ENCODE results near the gene IGFL4.
A peak's percentile ranks its signal among the peaks of the same experiment; 100 is the strongest.

Gene IGFL4

DNA sequence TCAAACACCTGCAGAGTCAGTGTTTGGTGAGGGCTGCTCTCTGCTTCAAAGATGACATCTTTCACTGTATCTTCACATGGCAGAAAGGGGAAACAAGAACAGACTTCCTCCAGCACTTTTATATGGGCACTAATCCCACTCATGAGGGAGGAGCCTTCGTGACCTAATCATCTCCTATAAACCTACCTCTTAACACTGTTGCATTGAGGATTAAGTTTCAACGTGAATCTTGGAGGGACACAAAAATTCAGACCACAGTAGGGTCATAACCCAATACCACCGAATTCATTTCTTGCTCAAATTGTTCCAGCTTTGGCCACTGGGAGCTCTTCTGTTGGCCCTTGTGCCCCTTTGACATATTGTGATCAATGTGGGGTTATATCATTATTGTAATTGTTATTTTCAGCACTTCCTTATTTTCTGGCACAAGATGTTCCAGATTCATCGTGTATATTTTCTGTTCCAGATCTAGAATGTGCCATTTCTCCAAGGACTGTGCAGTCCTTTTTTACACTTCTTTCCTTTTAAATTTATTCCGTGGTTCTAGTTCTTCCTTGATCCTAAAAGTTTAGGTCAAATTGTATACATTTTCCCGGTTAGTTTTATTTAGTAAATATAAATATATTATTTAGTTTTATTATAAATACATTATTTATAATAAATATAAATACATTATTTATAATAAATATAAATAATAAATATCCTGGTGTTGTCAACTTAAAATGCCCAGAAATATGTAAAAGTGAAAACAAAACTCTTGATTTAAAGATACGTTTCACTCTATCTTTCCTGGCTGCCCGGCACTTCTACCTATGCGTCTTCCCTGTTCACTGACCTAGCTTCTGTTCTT, 35.5 kb upstream of the IGFL4 start:
- Mint-ChIP-seq H3K27ac (no peak overlapping the region), H3K9me3 (peaks cover 6% of the 10 kb centered on the region), H3K36me3 (no peaks in the 10 kb centered on the region), H3K27me3 (peaks cover 75% of the 10 kb centered on the region), H3K4me3 (no peak overlapping the region), H3K4me1 (peaks cover 2% of the 10 kb centered on the region)
- no peak for DNase-seq
- CTCF ChIA-PET = interaction anchor here (1.0 to 1.8 kb wide), 4 partner anchors 47 to 398 kb away, joined by 3 to 7 read pairs (median 4); no protein-coding TSS in a partner anchor

DNA sequence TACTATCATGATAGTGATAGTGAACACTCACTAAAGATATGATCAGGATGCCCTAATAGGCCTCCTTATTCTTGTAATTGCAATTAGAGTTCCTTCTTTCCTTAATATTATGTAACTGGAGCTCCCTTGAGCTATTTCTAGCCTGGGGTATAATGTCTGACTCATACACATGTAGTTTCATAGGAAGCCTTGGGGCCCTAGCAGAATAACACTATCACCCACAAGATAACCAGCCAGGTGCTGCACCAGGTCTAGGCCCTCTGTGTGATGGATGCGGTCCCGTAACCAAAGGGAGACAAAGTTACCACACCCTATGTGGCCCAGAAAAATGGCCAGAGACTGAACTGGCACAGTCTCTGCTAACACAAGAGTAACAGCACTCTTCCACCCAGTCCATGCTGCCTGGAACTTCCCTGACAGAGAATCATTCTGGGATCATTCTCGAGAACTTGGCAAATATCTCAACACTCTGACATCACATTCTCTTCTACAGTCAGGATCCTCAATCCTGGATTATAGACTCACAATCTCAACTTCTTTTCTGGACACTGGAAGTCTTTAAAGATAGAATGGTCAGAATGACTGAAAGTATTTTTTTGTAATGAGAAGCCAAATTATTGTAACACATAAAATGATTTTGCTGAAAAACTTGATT, 32.6 kb upstream of the IGFL4 start:
- CTCF ChIA-PET = interaction anchor here (0.5 kb wide), 1 partner anchor 443 kb away, joined by 3 read pairs; no protein-coding TSS in a partner anchor

DNA sequence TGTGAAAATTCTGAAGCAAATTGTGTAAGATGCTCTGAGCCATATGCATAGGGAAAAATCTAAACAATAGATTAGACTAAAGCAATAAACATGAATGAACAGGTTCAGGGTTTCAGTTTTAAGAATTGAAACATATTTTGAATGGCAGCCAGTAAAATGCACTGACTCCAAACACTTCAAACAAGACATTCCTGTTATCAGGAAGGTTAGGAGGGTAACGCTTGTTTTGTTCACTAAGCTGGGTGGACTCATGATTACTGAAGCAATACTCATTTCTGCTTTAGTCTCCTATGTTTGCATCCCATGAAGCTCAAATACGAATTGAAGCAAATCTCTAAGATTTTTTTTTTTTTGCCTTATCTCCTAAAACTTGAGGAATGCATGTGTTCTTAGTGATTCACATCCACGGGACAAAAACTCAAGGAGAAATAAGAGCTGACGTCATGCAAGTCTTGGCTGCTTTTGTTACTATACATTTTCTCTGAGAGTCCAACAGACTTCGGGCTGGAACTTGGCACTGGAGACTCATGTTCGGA, 29.1 kb upstream of the IGFL4 start:
- H3K9me3 Mint-ChIP-seq = no peaks in the 10 kb centered on the region
- no peak overlapping the region for H3K27ac Mint-ChIP-seq
- H3K4me3 Mint-ChIP-seq = no peak overlapping the region
- H3K36me3 Mint-ChIP-seq = no peaks in the 10 kb centered on the region
- no peaks in the 10 kb centered on the region for H3K4me1 Mint-ChIP-seq
- no peak for DNase-seq
- CTCF ChIA-PET = no interaction called here
- peaks cover 77% of the 10 kb centered on the region for H3K27me3 Mint-ChIP-seq

More for the DNA sequence above, 32.6 kb upstream of the IGFL4 start:
- DNase-seq = no peak
- no peak overlapping the region for H3K4me3 Mint-ChIP-seq
- H3K27ac Mint-ChIP-seq = no peak overlapping the region
- no peaks in the 10 kb centered on the region for H3K36me3 Mint-ChIP-seq
- peaks cover 2% of the 10 kb centered on the region for H3K4me1 Mint-ChIP-seq
- peaks cover 4% of the 10 kb centered on the region for H3K9me3 Mint-ChIP-seq
- H3K27me3 Mint-ChIP-seq = peaks cover 72% of the 10 kb centered on the region

DNA sequence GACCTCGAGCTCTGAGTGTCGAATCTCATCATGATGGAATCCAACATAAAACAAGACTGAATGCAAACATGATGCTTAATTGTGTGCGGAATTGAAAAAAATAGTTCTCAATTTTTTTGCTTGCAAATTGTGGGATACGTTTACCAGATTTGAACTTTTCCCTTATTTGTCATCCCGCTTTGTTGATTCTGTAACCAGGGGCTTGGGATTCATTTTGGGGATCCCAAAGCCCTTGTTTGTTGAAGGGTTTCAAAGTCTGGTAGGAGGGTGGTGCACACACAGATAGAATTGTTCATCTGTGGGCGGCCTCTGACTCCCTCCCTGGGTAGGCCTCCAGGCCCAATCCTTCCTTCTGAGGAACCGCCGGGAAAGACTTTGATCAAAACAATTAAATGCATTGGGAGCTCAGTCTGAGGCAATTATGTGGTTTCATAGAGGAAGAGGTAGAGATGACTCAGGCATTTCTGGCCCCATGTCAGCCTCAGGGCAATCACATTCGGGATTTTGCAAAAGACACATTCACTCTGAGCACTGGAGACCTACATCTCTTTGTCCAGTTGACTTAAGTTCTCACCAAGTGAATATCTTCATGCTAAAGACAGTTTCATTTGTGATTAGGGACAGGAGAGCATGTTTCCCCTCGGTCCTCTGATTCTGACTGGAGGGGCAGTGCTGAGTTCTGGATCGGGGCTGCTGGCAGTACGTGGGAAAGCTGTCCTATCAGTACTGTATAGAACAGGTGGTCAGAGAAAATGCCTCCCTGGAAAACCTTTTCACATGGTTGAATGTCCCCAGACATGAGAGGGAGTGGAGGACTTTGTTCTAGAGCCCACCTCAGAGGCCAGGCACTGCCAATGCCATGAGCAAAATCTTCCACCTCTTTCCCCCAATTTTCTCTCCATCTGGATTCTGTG, 27.8 kb upstream of the IGFL4 start:
- no peak overlapping the region for H3K27ac Mint-ChIP-seq
- no peak overlapping the region for H3K4me3 Mint-ChIP-seq
- H3K27me3 Mint-ChIP-seq = peaks cover 67% of the 10 kb centered on the region
- DNase-seq = no peak
- no peaks in the 10 kb centered on the region for H3K9me3 Mint-ChIP-seq
- no peaks in the 10 kb centered on the region for H3K4me1 Mint-ChIP-seq
- no peaks in the 10 kb centered on the region for H3K36me3 Mint-ChIP-seq
- CTCF ChIA-PET = no interaction called here

DNA sequence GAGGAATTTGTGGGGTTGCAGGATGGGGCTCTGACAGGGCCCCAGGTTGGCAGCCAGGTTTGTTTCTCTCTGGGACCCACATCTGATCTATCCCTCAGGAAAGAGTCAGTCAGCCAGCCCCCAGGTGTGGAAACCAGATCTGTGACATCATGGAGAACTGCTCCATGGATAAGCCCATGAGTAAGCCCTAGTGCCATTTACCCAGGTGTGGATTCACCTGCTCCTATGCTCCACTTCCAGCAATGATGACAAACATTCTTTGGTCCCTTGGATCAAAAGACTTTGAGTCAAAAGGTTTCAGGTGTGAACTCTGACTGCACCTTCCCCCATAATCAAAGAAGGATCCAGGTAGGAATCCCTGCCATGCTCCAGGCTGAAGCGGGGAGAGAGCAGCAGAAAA, 26.9 kb upstream of the IGFL4 start:
- no peak overlapping the region for H3K4me3 Mint-ChIP-seq
- no peak for DNase-seq
- CTCF ChIA-PET = interaction anchor here (0.6 kb wide), 1 partner anchor 1056 kb away, joined by 3 read pairs; no protein-coding TSS in a partner anchor
- H3K9me3 Mint-ChIP-seq = no peaks in the 10 kb centered on the region
- peaks cover 62% of the 10 kb centered on the region for H3K27me3 Mint-ChIP-seq
- H3K4me1 Mint-ChIP-seq = no peaks in the 10 kb centered on the region
- H3K36me3 Mint-ChIP-seq = no peaks in the 10 kb centered on the region
- H3K27ac Mint-ChIP-seq = no peak overlapping the region

DNA sequence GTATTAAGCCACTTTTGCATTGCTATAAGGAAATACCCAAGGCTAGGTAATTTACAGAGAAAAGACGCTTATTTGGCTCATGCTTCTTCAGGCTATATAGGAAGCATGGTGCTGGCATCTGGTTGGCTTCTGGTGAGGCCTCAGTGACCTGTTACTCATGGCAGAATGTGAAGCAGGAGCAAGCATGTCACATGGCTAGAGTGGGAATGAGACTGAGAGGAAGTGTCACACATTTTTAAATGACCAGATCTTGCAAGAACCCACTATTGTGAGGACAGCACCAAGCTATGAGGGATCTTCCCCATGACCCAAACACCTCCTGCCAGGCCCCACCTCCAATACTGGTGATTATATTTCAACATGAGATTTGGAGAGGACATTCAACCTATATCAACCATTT, 25.7 kb upstream of the IGFL4 start:
- H3K27ac Mint-ChIP-seq = no peak overlapping the region
- no peaks in the 10 kb centered on the region for H3K36me3 Mint-ChIP-seq
- CTCF ChIA-PET = no interaction called here
- H3K9me3 Mint-ChIP-seq = peaks cover under 1% of the 10 kb centered on the region
- DNase-seq = no peak
- H3K4me1 Mint-ChIP-seq = no peaks in the 10 kb centered on the region
- H3K4me3 Mint-ChIP-seq = no peak overlapping the region
- H3K27me3 Mint-ChIP-seq = peaks cover 55% of the 10 kb centered on the region

DNA sequence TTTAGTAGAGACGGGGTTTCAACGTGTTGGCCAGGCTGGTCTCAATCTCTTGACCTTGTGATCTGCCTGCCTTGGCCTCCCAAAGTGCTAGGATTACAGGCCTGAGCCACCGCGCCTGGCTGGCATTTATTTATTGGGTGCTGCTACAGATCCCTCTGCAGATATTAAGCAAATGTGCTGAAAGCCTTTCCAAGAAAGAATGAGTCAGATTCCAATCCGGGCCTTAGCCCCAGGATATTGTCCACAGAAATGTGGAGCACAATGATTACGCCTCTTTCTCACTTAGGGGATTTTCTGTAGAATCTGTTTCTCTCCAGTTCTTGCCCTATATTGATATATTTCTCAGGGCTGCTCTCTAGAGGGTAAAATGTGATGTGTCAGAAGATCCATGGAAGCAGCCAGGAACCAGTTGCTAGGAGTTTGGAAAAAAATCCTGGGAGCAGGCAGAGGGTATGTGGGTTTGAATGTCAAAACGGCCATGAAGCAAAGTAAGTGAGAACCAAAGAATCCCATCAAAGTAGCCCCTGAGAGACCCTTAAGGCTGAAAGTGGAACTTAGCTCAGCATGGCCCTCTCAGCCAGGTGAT, 24.8 kb upstream of the IGFL4 start:
- Mint-ChIP-seq H3K36me3 (no peaks in the 10 kb centered on the region), H3K9me3 (peaks cover 3% of the 10 kb centered on the region)
- CTCF ChIA-PET = interaction anchor here (0.6 to 1.1 kb wide), 2 partner anchors 13 to 727 kb away, joined by 3 read pairs; no protein-coding TSS in a partner anchor

DNA sequence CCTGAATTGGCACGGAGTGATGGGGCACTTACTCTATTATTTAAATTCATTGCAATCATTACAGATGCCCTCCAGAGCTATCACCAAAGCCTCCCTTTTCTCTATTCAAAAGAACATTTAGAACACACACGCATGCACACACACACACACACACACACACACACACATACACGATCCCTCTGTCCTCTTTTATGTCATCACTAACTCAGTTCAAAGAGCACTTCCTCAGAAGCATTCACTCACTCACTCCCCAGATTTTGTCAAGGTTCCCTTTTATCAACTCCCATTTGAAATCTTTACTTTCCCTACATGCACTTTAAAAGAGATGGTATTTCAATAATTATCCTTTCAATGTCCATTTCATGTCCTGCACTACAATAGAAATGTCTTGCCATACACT, 22.4 kb upstream of the IGFL4 start:
- CTCF ChIA-PET = interaction anchor here (1.3 kb wide), 1 partner anchor 12 kb away, joined by 4 read pairs; no protein-coding TSS in a partner anchor

More for the DNA sequence above, 24.8 kb upstream of the IGFL4 start:
- peaks cover 48% of the 10 kb centered on the region for H3K27me3 Mint-ChIP-seq
- no peak for DNase-seq
- no peak overlapping the region for H3K4me3 Mint-ChIP-seq
- H3K27ac Mint-ChIP-seq = no peak overlapping the region
- H3K4me1 Mint-ChIP-seq = no peaks in the 10 kb centered on the region

DNA sequence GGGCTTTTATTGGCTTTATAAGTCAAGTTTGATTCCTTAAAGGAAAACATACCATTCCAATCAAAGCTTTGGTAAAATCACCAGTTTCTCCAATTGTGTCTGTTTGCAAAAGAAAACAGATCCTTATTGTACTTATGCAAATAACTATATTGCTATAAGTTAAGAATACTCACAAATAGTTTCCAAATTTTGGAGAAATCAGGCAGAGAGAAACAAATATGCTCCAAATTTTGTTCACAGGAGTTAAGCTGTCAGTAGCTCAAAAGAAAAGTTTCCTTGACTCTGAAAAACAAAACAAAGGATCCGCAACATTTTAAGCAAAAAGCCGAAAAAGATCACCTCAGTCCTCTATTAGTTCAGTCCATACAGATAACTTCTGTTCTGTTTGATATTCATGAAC, 19.2 kb upstream of the IGFL4 start:
- Mint-ChIP-seq H3K27me3 (peaks cover 26% of the 10 kb centered on the region), H3K36me3 (no peaks in the 10 kb centered on the region), H3K4me3 (no peak overlapping the region), H3K9me3 (peaks cover 17% of the 10 kb centered on the region), H3K4me1 (no peaks in the 10 kb centered on the region), H3K27ac (no peak overlapping the region)
- DNase-seq = no peak
- CTCF ChIA-PET = interaction anchor here (0.6 kb wide), 1 partner anchor 31 kb away, joined by 3 read pairs; no protein-coding TSS in a partner anchor

More for the DNA sequence above, 22.4 kb upstream of the IGFL4 start:
- no peak overlapping the region for H3K4me3 Mint-ChIP-seq
- peaks cover 17% of the 10 kb centered on the region for H3K9me3 Mint-ChIP-seq
- H3K27ac Mint-ChIP-seq = no peak overlapping the region
- peaks cover 40% of the 10 kb centered on the region for H3K27me3 Mint-ChIP-seq
- no peak for DNase-seq
- H3K4me1 Mint-ChIP-seq = no peaks in the 10 kb centered on the region
- H3K36me3 Mint-ChIP-seq = no peaks in the 10 kb centered on the region

DNA sequence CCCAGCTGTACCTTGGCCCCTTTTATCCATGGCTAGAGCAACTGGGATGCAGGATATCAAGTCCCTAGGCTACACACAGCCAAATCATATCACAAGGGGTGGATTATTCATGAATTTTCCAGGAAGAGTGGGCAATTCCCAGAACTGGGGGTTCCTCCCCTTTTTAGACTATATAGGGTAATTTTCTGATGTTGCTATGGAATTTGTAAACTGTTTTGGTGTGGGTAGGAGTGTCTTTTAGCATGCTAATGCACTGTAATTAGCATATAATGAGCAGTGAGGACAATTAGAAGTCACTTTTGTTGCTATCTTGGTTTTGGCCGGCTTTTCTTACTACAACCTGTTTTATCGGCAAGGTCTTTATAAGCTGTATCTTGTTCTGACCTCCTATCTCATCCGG, 18.0 kb upstream of the IGFL4 start:
- no peak for DNase-seq
- H3K4me1 Mint-ChIP-seq = no peaks in the 10 kb centered on the region
- H3K27ac Mint-ChIP-seq = no peak overlapping the region
- H3K9me3 Mint-ChIP-seq = peaks cover 17% of the 10 kb centered on the region
- H3K27me3 Mint-ChIP-seq = peaks cover 27% of the 10 kb centered on the region
- H3K36me3 Mint-ChIP-seq = no peaks in the 10 kb centered on the region
- CTCF ChIA-PET = interaction anchor here (1.5 kb wide), 1 partner anchor 32 kb away, joined by 3 read pairs; no protein-coding TSS in a partner anchor
- no peak overlapping the region for H3K4me3 Mint-ChIP-seq

DNA sequence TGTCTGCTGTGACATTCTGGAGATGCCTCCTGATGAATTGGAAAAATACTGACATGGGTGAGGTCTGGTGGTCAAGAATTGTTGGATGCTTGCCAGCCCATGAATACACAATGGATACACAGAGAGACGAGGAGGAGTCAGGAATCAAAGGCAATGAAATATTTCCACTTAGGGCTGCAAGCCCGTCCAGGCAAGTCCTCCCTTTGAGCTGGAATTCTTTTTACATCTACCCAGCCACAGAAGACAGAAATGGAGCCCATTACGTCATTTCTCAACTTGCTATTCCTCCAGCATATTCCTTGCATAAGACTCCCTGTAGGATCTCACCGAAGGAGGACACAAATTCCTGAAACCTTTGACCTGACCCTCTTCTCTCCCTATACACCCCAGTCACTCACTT, 15.7 kb upstream of the IGFL4 start:
- CTCF ChIA-PET = interaction anchor here (1.2 kb wide), 1 partner anchor 28 kb away, joined by 3 read pairs; no protein-coding TSS in a partner anchor
- Mint-ChIP-seq H3K9me3 (peaks cover 17% of the 10 kb centered on the region), H3K27me3 (peaks cover 29% of the 10 kb centered on the region), H3K4me3 (no peak overlapping the region), H3K4me1 (no peaks in the 10 kb centered on the region), H3K27ac (no peak overlapping the region), H3K36me3 (no peaks in the 10 kb centered on the region)
- no peak for DNase-seq

DNA sequence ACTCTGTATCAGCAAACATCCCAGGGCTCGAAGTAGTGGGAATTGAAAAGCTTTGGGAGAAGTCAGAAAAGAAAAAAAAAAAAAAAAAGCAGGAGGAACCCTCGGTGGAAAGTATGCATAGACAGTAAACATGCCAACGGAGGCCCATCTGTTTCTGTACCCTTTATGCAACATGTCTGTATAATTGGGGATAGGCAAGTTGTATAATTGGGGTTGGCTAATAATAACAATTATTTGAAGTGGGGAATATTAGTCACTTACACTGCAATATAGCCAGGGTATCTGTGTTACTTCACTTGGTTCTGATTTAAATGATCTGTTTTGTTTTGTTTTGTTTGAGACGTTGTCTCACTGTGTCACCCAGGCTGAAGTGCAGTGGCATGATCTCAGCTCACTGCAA, 12.1 kb upstream of the IGFL4 start:
- H3K27me3 Mint-ChIP-seq = peaks cover 35% of the 10 kb centered on the region
- no peaks in the 10 kb centered on the region for H3K9me3 Mint-ChIP-seq
- no peak for DNase-seq
- no peaks in the 10 kb centered on the region for H3K4me1 Mint-ChIP-seq
- no peak overlapping the region for H3K4me3 Mint-ChIP-seq
- no peak overlapping the region for H3K27ac Mint-ChIP-seq
- H3K36me3 Mint-ChIP-seq = no peaks in the 10 kb centered on the region
- CTCF ChIA-PET = no interaction called here

DNA sequence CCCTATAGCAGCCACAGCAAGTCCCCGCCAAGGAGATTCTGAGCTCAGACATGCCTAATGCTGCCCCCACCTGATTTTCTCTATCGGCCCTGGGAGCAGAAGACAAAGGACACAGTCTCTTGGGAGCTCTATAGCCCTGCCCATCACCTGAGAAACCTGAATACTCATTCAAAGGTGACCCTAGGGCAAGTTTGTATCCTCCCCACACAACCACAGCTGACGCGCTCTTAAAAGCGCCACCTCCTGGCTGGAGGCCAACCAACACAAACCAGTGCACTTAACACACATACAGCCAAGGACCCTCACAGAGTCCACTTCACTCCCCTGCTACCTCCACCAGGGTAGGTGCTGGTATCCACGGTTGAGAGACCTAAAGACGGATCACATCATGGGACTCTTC, 8.8 kb upstream of the IGFL4 start:
- H3K27me3 Mint-ChIP-seq = peaks cover 46% of the 10 kb centered on the region

More for the DNA sequence above, 8.8 kb upstream of the IGFL4 start:
- H3K27ac Mint-ChIP-seq = no peak overlapping the region
- no peak overlapping the region for H3K4me3 Mint-ChIP-seq
- DNase-seq = peak; percentile 25
- CTCF ChIA-PET = interaction anchor here (1.0 to 1.9 kb wide), 5 partner anchors 13 to 249 kb away, joined by 3 to 6 read pairs (median 4); no protein-coding TSS in a partner anchor
- no peaks in the 10 kb centered on the region for H3K36me3 Mint-ChIP-seq
- no peaks in the 10 kb centered on the region for H3K4me1 Mint-ChIP-seq
- H3K9me3 Mint-ChIP-seq = no peaks in the 10 kb centered on the region

Measured in activated naive CD4-positive, alpha-beta T cell treated with anti-CD3 and anti-CD28 coated beads, Interleukin-2, amount 10 ng/mL, durations not matched to agents 7 days and 5 days (primary cell).